HepG2 (cell line): ENCODE measurements around the gene PPA1. TPM values are rescaled to one million over a fixed set of nuclear protein-coding genes. Genes with fewer than 3 reads are reported as not detected.

Experiments
- ELF1 ChIP-seq: sonication (generic); formaldehyde crosslinking; IDR thresholded peaks from 2 replicates; pipeline ENCODE4 v1.4.0; 2020; ENCODE audit warnings: missing genetic modification reagents
- NFYC ChIP-seq: IDR thresholded peaks from 2 replicates; pipeline ENCODE4 v1.6.1; 2016; ENCODE audit warnings: missing genetic modification reagents, missing compliant biosample characterization
- RBFOX2 ChIP-seq: fragments of 200-400 bp; formaldehyde crosslinking; IDR thresholded peaks from 2 replicates; pipeline ENCODE4 v1.6.1; 2017; ENCODE audit warnings: low read depth, mild to moderate bottlenecking, low read length
- SPEN ChIP-seq: sonication (generic); formaldehyde crosslinking; IDR thresholded peaks from 2 replicates; pipeline ENCODE4 v1.5.1; 2020; ENCODE audit warnings: low read depth, mild to moderate bottlenecking, missing genetic modification reagents
- ZBTB21 ChIP-seq: sonication (generic); formaldehyde crosslinking; IDR thresholded peaks from 2 replicates; pipeline ENCODE4 v1.4.0; 2020; ENCODE audit warnings: missing genetic modification reagents
- ZMYM3 ChIP-seq: sonication (generic); formaldehyde crosslinking; IDR thresholded peaks from 2 replicates; pipeline ENCODE4 v1.5.1; 2020; ENCODE audit warnings: mild to moderate bottlenecking, missing genetic modification reagents
- ZNF10 ChIP-seq: sonication (generic); formaldehyde crosslinking; IDR thresholded peaks from 2 replicates; pipeline ENCODE4 v1.4.0; 2020; ENCODE audit warnings: mild to moderate bottlenecking, low read depth, missing genetic modification reagents, borderline replicate concordance
- ZNF772 ChIP-seq: sonication (generic); formaldehyde crosslinking; IDR thresholded peaks from 2 replicates; pipeline ENCODE4 v1.5.0; 2020; ENCODE audit warnings: mild to moderate bottlenecking, missing genetic modification reagents
- ZSCAN21 ChIP-seq: sonication (generic); formaldehyde crosslinking; IDR thresholded peaks from 2 replicates; pipeline ENCODE4 v1.8.0; 2022; ENCODE audit warnings: mild to moderate bottlenecking, missing genetic modification reagents, moderate library complexity, borderline replicate concordance
- polyA plus RNA-seq, 8 experiments: library from polyadenylated mRNA; depleted of rRNA in 3 of 8; stranded (reverse) in 7 of 8; unstranded in 1 of 8; fragments of >200 nt; fragmentation: Illumina TruSeq in 4 of 8; extraction: Trizol in 4 of 8; gene quantifications; 2 replicates each; pipeline versions ENCODE4 v1.2.1 to v1.2.3, GENCODE V29; 2011 to 2016; ENCODE audit warnings: low read depth in 4 of 8, missing spikeins in 1 of 8, mixed read lengths in 1 of 8; ENCODE audit not compliant: insufficient read depth in 1 of 8
- total RNA-seq, 5 experiments: library from RNA; depleted of rRNA; stranded (reverse); fragments of >200 nt; fragmentation: Illumina TruSeq; extraction: Trizol; gene quantifications; 2 replicates each; pipeline ENCODE4 v1.2.3, GENCODE V29; 2016; ENCODE audit warnings: low read depth in 1 of 5
- TF ChIP-seq, protein P1 (sequence below): sonication (generic); formaldehyde crosslinking; IDR thresholded peaks from 2 replicates; pipeline ENCODE4 v1.8.0; 2022; ENCODE audit warnings: mild to moderate bottlenecking, missing genetic modification reagents; ENCODE audit not compliant: insufficient replicate concordance
- TF ChIP-seq, protein P2 (sequence below): sonication (generic); formaldehyde crosslinking; IDR thresholded peaks from 2 replicates; pipeline ENCODE4 v1.4.0; 2020; ENCODE audit warnings: mild to moderate bottlenecking, missing genetic modification reagents, borderline replicate concordance
- TF ChIP-seq, protein P3 (sequence below): sonication (generic); formaldehyde crosslinking; IDR thresholded peaks from 2 replicates; pipeline ENCODE4 v1.5.0; 2020; ENCODE audit warnings: missing genetic modification reagents
- TF ChIP-seq, protein P4 (sequence below): sonication (generic); formaldehyde crosslinking; IDR thresholded peaks from 2 replicates; pipeline ENCODE4 v1.4.0; 2020; ENCODE audit warnings: mild to moderate bottlenecking, missing genetic modification reagents
- TF ChIP-seq, protein P5 (sequence below): sonication (generic); formaldehyde crosslinking; IDR thresholded peaks from 2 replicates; pipeline ENCODE4 v1.5.0; 2020; ENCODE audit warnings: mild to moderate bottlenecking, missing genetic modification reagents

PPA1 gene
- total and polyA plus RNA-seq, 2 of the 13 experiments (the other 11 are each of a cell fraction or from before 2014, with no cell fraction given) = 136 to 250 TPM

DNA sequence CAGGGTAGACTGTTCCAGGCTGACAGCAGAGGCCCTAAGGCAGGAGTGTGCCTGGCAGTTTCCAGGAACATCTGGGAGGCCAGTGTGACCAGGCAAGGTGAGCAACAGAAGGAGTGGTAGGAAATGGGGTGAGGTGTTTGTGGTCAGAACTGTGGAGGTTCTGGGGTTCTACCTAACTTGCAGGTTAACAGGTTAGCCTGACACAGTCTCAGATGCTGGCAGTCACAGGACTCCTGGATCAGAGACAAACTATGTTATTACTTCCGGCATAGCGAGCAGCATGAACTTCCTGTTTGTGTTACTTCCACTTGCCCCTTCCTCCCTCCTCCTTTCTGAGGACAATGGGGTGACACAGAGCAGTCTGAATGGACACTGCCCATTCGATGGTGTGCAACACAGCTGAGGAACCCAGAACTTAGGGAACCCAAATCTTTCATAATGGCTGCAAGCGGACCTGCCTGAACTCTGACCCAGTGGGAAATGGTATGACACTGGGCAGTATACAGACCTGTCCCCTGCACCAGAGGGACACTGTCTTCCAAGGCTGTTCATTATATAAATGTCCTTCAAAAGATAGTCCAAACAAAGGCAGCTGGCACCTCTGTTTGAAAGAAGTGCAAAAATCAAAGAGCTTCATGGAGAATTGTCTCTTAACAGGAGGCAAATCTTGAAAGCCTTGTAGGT is 59.0 kb downstream of the PPA1 start (continued):
- TF ChIP-seq, protein P1, sequence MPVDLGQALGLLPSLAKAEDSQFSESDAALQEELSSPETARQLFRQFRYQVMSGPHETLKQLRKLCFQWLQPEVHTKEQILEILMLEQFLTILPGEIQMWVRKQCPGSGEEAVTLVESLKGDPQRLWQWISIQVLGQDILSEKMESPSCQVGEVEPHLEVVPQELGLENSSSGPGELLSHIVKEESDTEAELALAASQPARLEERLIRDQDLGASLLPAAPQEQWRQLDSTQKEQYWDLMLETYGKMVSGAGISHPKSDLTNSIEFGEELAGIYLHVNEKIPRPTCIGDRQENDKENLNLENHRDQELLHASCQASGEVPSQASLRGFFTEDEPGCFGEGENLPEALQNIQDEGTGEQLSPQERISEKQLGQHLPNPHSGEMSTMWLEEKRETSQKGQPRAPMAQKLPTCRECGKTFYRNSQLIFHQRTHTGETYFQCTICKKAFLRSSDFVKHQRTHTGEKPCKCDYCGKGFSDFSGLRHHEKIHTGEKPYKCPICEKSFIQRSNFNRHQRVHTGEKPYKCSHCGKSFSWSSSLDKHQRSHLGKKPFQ = no peak
- peak; percentile 50; the same call in 1 of the 2 replicates for TF ChIP-seq SPEN
- peak; percentile 51; the same call in 1 of the 2 replicates for TF ChIP-seq RBFOX2
- peak; percentile 22; the same call in 1 of the 2 replicates for TF ChIP-seq ZMYM3 (CRISPR knock-in tag)
- TF ChIP-seq ZSCAN21 (CRISPR knock-in tag) = peak; percentile 46; the same call in 1 of the 2 replicates
- no peak for TF ChIP-seq ZNF10 (CRISPR knock-in tag)
- TF ChIP-seq, protein P2, sequence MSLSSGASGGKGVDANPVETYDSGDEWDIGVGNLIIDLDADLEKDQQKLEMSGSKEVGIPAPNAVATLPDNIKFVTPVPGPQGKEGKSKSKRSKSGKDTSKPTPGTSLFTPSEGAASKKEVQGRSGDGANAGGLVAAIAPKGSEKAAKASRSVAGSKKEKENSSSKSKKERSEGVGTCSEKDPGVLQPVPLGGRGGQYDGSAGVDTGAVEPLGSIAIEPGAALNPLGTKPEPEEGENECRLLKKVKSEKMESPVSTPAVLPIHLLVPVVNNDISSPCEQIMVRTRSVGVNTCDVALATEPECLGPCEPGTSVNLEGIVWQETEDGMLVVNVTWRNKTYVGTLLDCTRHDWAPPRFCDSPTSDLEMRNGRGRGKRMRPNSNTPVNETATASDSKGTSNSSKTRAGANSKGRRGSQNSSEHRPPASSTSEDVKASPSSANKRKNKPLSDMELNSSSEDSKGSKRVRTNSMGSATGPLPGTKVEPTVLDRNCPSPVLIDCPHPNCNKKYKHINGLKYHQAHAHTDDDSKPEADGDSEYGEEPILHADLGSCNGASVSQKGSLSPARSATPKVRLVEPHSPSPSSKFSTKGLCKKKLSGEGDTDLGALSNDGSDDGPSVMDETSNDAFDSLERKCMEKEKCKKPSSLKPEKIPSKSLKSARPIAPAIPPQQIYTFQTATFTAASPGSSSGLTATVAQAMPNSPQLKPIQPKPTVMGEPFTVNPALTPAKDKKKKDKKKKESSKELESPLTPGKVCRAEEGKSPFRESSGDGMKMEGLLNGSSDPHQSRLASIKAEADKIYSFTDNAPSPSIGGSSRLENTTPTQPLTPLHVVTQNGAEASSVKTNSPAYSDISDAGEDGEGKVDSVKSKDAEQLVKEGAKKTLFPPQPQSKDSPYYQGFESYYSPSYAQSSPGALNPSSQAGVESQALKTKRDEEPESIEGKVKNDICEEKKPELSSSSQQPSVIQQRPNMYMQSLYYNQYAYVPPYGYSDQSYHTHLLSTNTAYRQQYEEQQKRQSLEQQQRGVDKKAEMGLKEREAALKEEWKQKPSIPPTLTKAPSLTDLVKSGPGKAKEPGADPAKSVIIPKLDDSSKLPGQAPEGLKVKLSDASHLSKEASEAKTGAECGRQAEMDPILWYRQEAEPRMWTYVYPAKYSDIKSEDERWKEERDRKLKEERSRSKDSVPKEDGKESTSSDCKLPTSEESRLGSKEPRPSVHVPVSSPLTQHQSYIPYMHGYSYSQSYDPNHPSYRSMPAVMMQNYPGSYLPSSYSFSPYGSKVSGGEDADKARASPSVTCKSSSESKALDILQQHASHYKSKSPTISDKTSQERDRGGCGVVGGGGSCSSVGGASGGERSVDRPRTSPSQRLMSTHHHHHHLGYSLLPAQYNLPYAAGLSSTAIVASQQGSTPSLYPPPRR (CRISPR knock-in tag) = peak; percentile 53; the same call in 1 of the 2 replicates
- TF ChIP-seq ZBTB21 = no peak
- TF ChIP-seq ELF1 (CRISPR knock-in tag) = peak; percentile 89
- TF ChIP-seq, protein P3, sequence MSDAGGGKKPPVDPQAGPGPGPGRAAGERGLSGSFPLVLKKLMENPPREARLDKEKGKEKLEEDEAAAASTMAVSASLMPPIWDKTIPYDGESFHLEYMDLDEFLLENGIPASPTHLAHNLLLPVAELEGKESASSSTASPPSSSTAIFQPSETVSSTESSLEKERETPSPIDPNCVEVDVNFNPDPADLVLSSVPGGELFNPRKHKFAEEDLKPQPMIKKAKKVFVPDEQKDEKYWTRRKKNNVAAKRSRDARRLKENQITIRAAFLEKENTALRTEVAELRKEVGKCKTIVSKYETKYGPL (CRISPR knock-in tag) = peak; percentile 54; the same call in 1 of the 2 replicates
- TF ChIP-seq NFYC (CRISPR knock-in tag) = peak; percentile 35
- TF ChIP-seq, protein P4, sequence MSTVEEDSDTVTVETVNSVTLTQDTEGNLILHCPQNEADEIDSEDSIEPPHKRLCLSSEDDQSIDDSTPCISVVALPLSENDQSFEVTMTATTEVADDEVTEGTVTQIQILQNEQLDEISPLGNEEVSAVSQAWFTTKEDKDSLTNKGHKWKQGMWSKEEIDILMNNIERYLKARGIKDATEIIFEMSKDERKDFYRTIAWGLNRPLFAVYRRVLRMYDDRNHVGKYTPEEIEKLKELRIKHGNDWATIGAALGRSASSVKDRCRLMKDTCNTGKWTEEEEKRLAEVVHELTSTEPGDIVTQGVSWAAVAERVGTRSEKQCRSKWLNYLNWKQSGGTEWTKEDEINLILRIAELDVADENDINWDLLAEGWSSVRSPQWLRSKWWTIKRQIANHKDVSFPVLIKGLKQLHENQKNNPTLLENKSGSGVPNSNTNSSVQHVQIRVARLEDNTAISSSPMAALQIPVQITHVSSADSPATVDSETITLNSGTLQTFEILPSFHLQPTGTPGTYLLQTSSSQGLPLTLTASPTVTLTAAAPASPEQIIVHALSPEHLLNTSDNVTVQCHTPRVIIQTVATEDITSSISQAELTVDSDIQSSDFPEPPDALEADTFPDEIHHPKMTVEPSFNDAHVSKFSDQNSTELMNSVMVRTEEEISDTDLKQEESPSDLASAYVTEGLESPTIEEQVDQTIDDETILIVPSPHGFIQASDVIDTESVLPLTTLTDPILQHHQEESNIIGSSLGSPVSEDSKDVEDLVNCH = no peak
- 0 out of 2 replicates have a peak, but pooled peaks have one; percentile 65 for TF ChIP-seq ZNF772
- TF ChIP-seq, protein P5, sequence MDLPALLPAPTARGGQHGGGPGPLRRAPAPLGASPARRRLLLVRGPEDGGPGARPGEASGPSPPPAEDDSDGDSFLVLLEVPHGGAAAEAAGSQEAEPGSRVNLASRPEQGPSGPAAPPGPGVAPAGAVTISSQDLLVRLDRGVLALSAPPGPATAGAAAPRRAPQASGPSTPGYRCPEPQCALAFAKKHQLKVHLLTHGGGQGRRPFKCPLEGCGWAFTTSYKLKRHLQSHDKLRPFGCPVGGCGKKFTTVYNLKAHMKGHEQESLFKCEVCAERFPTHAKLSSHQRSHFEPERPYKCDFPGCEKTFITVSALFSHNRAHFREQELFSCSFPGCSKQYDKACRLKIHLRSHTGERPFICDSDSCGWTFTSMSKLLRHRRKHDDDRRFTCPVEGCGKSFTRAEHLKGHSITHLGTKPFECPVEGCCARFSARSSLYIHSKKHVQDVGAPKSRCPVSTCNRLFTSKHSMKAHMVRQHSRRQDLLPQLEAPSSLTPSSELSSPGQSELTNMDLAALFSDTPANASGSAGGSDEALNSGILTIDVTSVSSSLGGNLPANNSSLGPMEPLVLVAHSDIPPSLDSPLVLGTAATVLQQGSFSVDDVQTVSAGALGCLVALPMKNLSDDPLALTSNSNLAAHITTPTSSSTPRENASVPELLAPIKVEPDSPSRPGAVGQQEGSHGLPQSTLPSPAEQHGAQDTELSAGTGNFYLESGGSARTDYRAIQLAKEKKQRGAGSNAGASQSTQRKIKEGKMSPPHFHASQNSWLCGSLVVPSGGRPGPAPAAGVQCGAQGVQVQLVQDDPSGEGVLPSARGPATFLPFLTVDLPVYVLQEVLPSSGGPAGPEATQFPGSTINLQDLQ (CRISPR knock-in tag) = no peak
